Dendritic cell treated with granulocyte-macrophage colony-stimulating factor and Interleukin-4, amounts not matched to agents 40 ng/mL and 50 ng/mL, for 4 days (primary cell): ENCODE measurements around the gene MAP3K5.
"Not testable (repeated sequence)": the region's sequence is repeated elsewhere in the genome, so short reads cannot be mapped to it uniquely, and the experiment has no call there.

Experiments
- H3K27ac Mint-ChIP-seq: one replicate; pipeline ENCODE4 v1.8.0; 2022; ENCODE audit warnings: mild to moderate bottlenecking, mixed read lengths
- H3K27me3 Mint-ChIP-seq: one replicate; pipeline ENCODE4 v1.8.0; 2022; ENCODE audit warnings: mild to moderate bottlenecking, mixed read lengths
- H3K36me3 Mint-ChIP-seq: one replicate; pipeline ENCODE4 v1.8.0; 2022; ENCODE audit warnings: low read depth, mixed read lengths
- H3K4me1 Mint-ChIP-seq: one replicate; pipeline ENCODE4 v1.8.0; 2022; ENCODE audit warnings: low read depth, mixed read lengths
- H3K4me3 Mint-ChIP-seq: one replicate; pipeline ENCODE4 v1.8.0; 2022; ENCODE audit warnings: mild to moderate bottlenecking, moderate library complexity, mixed read lengths
- H3K9me3 Mint-ChIP-seq: one replicate; pipeline ENCODE4 v1.8.0; 2022; ENCODE audit warnings: mixed read lengths
- intact Hi-C: fragments of 100-400 bp; cut with micrococcal nuclease; formaldehyde crosslinking; loops from one replicate; pipeline ENCODE4 v1.15.0; 2022

Gene MAP3K5

DNA sequence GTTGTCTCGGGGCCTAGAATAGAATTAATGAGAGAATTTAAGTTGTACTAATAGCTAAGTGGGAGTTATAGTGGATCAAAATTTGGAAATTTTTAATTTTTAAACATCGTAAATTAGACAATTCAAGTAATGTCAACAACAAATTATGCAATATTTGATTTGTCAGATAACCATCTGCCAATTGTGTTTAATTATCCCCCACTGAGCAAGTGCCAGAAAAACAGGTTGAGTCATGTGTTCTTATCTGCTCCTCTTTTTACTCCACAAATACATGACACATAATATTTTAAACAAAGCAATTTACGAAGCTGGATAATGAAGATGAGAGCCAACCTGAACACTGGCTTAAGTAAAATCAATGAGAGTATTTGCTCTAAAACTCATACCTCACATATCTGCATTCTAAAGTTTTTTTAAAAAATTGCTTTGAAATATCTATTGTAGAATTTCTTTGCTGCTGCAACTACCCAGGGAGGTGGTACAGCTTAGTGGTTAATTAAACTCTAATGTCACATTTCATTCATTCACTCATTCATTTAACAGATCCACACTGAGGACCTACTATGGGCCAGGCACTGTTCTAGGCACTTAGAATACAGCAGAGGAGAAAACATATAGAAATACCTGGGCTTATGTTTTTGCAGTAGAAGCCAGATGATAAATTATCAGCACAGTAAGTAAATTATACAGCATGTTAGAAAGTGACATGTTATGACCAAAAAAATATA is 184.9 kb downstream of the MAP3K5 start:
- Mint-ChIP-seq H3K9me3 (no peaks in the 10 kb centered on the region), H3K27ac (no peak overlapping the region), H3K27me3 (no peaks in the 10 kb centered on the region), H3K4me3 (no peak overlapping the region), H3K4me1 (peaks cover 31% of the 10 kb centered on the region), H3K36me3 (peaks cover 81% of the 10 kb centered on the region)
- intact Hi-C loops = no loop called here

GRCh38 chr6:136604928-136605510 is 187.3 kb downstream of the MAP3K5 start:
- no peak overlapping the region for H3K27ac Mint-ChIP-seq
- no peak overlapping the region for H3K4me3 Mint-ChIP-seq
- peaks cover 16% of the 10 kb centered on the region for H3K4me1 Mint-ChIP-seq
- H3K9me3 Mint-ChIP-seq = no peaks in the 10 kb centered on the region
- intact Hi-C loops = no loop called here
- H3K36me3 Mint-ChIP-seq = peaks cover 89% of the 10 kb centered on the region
- H3K27me3 Mint-ChIP-seq = no peaks in the 10 kb centered on the region

DNA sequence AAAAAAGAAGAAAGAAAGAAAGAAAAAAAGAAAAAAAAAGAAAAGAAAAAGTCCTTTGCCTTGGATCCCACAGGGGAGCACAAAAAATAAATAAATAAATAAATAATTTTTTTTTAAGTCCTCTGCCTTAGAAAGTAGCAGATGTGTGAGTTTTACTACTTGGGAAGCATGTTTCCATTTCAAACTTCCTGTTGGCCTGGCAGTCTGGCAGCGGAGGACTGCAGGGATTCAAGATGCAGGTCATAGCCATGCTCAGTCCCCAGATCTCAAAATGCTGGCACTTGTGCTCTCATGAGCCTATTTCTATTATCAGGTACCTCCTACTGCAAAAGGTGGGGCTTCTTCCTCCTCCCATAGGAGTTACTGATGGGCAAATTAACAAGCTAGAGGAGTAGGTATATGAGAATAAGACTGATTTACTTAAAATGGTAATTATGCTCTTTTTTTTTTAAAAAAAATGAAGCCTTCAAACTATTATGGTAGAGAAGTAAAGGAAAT is 187.9 kb downstream of the MAP3K5 start:
- Mint-ChIP-seq H3K36me3 (peaks cover 89% of the 10 kb centered on the region), H3K27ac (no peak overlapping the region), H3K4me3 (no peak overlapping the region)

DNA sequence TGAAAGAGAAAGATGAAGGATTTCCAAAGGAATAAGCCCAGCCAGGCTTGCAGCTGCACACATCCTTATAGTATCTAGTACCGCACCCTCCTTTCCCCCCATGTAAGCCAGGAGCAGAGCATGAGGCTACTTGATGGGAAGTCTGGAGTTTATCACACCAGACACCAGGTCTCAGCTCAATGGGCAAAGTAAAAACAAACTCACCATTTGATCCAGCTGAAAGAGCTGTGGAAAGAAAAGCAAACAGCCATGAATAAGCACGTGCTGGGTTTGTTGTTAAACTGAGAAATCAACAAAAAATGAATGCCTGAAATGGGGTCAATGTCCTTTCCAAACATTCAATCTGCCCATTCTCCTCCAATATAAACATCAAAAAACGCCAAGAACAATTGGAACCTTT is 191.5 kb downstream of the MAP3K5 start:
- Mint-ChIP-seq H3K4me1 (peaks cover 17% of the 10 kb centered on the region), H3K4me3 (no peak overlapping the region), H3K36me3 (peaks cover 86% of the 10 kb centered on the region), H3K27ac (no peak overlapping the region), H3K27me3 (no peaks in the 10 kb centered on the region), H3K9me3 (no peaks in the 10 kb centered on the region)
- intact Hi-C loops = no loop called here

More for the DNA sequence above, 187.9 kb downstream of the MAP3K5 start:
- no peaks in the 10 kb centered on the region for H3K27me3 Mint-ChIP-seq
- peaks cover 10% of the 10 kb centered on the region for H3K4me1 Mint-ChIP-seq
- intact Hi-C loops = no loop called here
- H3K9me3 Mint-ChIP-seq = no peaks in the 10 kb centered on the region

DNA sequence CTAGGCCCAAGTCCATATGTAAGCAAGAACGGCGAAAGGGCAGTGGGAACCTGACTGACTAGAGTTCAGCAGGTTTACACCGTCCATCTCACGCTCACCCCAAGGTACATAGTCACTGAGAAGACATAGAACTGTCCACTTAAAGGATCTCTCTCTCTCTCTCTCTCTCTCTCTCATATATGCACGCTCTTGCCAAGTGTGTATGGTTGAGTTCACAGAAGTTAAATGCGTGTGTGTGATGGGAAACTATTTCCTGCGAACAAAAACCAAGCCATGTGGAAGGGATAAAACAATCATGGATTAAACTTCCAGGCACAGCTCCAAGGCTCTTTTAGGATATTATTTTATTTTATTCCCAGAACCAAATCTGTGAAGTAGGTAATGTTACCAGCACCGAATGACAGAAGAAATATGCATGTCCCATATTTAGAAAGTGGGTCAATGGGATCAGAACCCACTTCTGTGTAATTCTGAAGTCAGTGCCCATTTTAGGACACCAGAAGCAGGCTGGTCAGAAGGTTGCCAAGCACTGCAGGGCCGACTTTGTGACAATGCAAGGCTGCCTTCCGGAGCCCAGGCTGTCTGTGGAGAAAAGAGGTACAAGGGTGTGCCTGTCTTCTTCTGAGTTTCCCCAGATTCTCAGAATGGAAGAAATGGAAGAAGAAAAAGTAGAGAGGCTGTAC is 192.8 kb downstream of the MAP3K5 start:
- Mint-ChIP-seq H3K9me3 (no peaks in the 10 kb centered on the region), H3K4me1 (peaks cover 30% of the 10 kb centered on the region), H3K36me3 (peaks cover 86% of the 10 kb centered on the region)

DNA sequence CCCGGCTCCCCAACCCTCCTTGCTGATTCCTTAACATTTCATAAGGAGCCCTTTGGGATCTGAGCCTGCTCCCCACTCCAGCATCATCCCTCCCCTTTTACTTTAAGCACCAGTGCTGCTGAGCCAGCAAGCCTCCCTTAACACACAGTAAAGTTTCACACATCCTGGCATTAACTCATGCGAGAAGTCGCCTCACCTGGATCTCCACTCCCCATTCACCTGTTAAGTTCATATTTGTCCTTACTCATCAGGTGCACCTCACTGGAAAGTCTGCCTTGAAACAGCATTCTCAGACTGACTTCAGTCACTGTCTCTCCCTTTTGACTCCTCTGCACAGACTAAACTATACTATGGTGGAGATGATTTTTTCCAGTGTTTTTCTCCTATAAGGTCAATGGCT is 194.2 kb downstream of the MAP3K5 start:
- no peak overlapping the region for H3K27ac Mint-ChIP-seq
- intact Hi-C loops = no loop called here

More for the DNA sequence above, 192.8 kb downstream of the MAP3K5 start:
- Mint-ChIP-seq H3K4me3 (no peak overlapping the region), H3K27ac (no peak overlapping the region), H3K27me3 (no peaks in the 10 kb centered on the region)
- intact Hi-C loops = no loop called here

GRCh38 chr6:136594671-136595070 is 197.6 kb downstream of the MAP3K5 start:
- Mint-ChIP-seq H3K27ac (peak overlapping the region; percentile 92), H3K9me3 (no peaks in the 10 kb centered on the region), H3K27me3 (no peaks in the 10 kb centered on the region), H3K36me3 (peaks cover 82% of the 10 kb centered on the region), H3K4me1 (peaks cover 48% of the 10 kb centered on the region), H3K4me3 (no peak overlapping the region)
- intact Hi-C loops = no loop called here

More for the DNA sequence above, 194.2 kb downstream of the MAP3K5 start:
- no peaks in the 10 kb centered on the region for H3K9me3 Mint-ChIP-seq
- H3K4me1 Mint-ChIP-seq = peaks cover 41% of the 10 kb centered on the region
- no peak overlapping the region for H3K4me3 Mint-ChIP-seq
- no peaks in the 10 kb centered on the region for H3K27me3 Mint-ChIP-seq
- peaks cover 80% of the 10 kb centered on the region for H3K36me3 Mint-ChIP-seq

DNA sequence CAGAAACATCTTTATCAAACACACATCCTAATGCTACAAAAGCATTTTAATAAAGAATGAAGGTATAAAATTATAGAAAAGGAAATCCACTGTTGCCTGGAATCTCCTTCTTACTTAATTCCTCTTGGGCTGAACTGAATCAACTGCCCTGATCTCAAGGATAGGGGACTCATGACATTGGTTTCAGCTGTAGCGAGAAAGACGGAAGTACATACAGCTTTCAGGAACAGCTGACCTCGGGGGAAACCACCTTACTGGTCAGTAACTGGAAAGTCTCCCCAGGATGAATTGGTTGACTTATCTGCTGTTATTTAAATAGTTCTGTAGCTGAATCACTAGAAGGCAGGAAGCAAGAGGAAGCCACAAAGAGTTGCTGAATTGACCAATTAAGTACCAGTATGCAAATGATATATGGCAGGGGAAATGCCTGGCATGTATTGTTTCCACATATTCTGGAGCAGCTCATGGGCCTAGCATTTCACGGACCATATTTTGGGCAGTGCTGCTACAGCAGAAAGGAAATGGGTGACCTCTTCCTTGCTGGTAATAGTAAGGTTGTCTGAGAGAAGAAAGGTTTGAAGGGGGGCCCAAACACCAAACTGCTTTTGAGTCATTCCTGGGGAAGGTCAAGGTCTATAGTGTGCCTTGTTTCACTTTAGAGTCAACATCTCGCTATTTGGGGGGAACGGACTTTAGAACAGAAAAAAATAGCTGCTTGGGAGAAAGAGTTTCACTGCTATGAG is 198.4 kb downstream of the MAP3K5 start:
- intact Hi-C loops = no loop called here
- Mint-ChIP-seq H3K27me3 (no peaks in the 10 kb centered on the region), H3K4me3 (peak overlapping the region; percentile 50), H3K4me1 (peaks cover 56% of the 10 kb centered on the region), H3K36me3 (peaks cover 82% of the 10 kb centered on the region), H3K9me3 (no peaks in the 10 kb centered on the region), H3K27ac (peak overlapping the region; percentile 92)

DNA sequence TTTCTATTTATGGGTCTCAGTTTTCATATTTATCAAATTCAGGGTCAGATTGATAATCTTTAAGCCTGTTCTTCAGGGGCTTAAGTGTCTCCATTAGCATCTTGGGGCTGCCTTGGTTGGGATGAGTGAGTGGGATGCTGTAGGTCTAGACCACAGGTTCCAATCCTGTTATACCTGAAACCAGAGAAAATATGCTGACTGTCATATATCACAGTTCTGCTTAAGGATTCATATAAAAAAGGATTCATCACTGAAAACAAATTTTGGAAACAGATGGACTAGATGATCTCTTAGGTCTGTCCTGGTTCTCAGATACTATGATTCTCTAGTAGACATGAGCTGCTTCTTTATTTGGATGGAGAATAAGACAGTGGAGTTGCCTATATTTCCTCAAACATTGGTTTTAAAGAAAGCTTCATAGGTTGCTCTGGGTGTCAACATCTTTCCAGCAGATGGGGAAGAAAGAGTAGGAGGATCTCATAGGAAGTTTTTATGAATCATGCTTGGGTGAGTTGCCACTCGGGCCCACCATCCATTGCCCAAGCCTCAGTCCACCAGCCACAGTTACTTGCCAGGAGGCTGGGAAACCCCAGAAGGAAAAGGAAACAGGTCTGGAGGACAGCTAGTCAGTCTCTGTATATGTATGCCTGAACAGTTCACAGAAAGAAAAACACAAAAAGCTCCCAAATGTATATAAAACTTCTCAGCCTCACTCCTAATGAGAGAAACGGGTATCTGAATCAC is 199.2 kb downstream of the MAP3K5 start:
- Mint-ChIP-seq H3K9me3 (no peaks in the 10 kb centered on the region), H3K4me3 (no peak overlapping the region), H3K27me3 (no peaks in the 10 kb centered on the region), H3K4me1 (peaks cover 51% of the 10 kb centered on the region), H3K27ac (peak overlapping the region; percentile 92), H3K36me3 (peaks cover 82% of the 10 kb centered on the region)
- intact Hi-C loops = no loop called here

DNA sequence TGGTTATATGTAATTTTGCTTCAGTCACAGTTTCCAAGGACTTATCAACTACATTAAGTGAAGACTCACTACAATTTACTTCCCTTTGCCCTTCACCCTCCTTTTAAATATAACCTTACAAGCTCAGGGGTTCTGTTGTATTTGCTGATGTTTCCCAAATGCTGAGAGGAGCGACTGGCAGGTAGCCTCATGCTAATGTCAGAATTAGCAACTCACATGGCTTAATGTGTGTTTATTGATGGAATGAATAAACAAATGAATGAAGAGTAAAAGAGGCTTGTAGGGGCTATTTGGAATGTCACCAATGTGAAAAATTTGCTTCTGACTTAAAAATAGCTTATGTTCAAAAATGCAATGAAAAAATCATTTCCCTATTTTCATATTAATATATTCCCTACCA is 200.7 kb downstream of the MAP3K5 start:
- Mint-ChIP-seq H3K4me1 (peaks cover 47% of the 10 kb centered on the region), H3K27me3 (no peaks in the 10 kb centered on the region), H3K36me3 (peaks cover 85% of the 10 kb centered on the region), H3K9me3 (no peaks in the 10 kb centered on the region), H3K4me3 (no peak overlapping the region), H3K27ac (no peak overlapping the region)
- intact Hi-C loops = no loop called here

- H3K4me3 Mint-ChIP-seq, intact Hi-C loops, H3K9me3 Mint-ChIP-seq, H3K27me3 Mint-ChIP-seq: not testable (repeated sequence)
- peak overlapping the region; percentile 45 for H3K27ac Mint-ChIP-seq
- H3K4me1 Mint-ChIP-seq = peaks cover 40% of the 10 kb centered on the region
- H3K36me3 Mint-ChIP-seq = peaks cover 84% of the 10 kb centered on the region
Observed at GRCh38 chr6:136590846-136591245, 201.4 kb downstream of the MAP3K5 start.

GRCh38 chr6:136587527-136587926 is 204.8 kb downstream of the MAP3K5 start:
- peaks cover 25% of the 10 kb centered on the region for H3K4me1 Mint-ChIP-seq
- no peaks in the 10 kb centered on the region for H3K9me3 Mint-ChIP-seq
- no peaks in the 10 kb centered on the region for H3K27me3 Mint-ChIP-seq
- peaks cover 84% of the 10 kb centered on the region for H3K36me3 Mint-ChIP-seq
- no peak overlapping the region for H3K27ac Mint-ChIP-seq
- intact Hi-C loops = loop anchor here (10.0 kb wide), 1 partner anchor 207 kb away; the partner anchor contains the start of gene MAP3K5
- H3K4me3 Mint-ChIP-seq = no peak overlapping the region

GRCh38 chr6:136586295-136586694 is 206.0 kb downstream of the MAP3K5 start:
- intact Hi-C loops = loop anchor here (10.0 kb wide), 1 partner anchor 209 kb away; the partner anchor contains the start of gene MAP3K5
- Mint-ChIP-seq H3K4me3 (no peak overlapping the region), H3K27ac (no peak overlapping the region), H3K27me3 (no peaks in the 10 kb centered on the region), H3K36me3 (peaks cover 84% of the 10 kb centered on the region), H3K9me3 (no peaks in the 10 kb centered on the region), H3K4me1 (peaks cover 25% of the 10 kb centered on the region)
